Camera-type eye (tissue), 1 donor: Measurements from ENCODE around the gene AP5M1. TPM values are rescaled to one million over a fixed set of nuclear protein-coding genes. Genes with fewer than 3 reads are reported as not detected.

Experiments
- total RNA-seq: library from RNA; depleted of rRNA; stranded (reverse); fragments of >200 nt; gene quantifications from one replicate; pipeline ENCODE4 v1.2.3, GENCODE V29; 2014

Gene AP5M1, protein sequence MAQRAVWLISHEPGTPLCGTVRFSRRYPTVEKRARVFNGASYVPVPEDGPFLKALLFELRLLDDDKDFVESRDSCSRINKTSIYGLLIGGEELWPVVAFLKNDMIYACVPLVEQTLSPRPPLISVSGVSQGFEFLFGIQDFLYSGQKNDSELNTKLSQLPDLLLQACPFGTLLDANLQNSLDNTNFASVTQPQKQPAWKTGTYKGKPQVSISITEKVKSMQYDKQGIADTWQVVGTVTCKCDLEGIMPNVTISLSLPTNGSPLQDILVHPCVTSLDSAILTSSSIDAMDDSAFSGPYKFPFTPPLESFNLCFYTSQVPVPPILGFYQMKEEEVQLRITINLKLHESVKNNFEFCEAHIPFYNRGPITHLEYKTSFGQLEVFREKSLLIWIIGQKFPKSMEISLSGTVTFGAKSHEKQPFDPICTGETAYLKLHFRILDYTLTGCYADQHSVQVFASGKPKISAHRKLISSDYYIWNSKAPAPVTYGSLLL
- total RNA-seq, result 50.4 TPM

GRCh38 chr14:57268161-57269069 lies at the start of gene AP5M1, which contains the start of gene EXOC5:
AP5M1 (plus strand) TSS chr14:57268971; CDS start chr14:57269315, 344 bp downstream.
EXOC5 (minus strand) TSS chr14:57268905; CDS start chr14:57268648, 257 bp downstream.

Other genes starting within 250 kb of the AP5M1 start
- 124 TPM for gene EXOC5, start 66 bp upstream of the AP5M1 start, total RNA-seq
- gene NAA30, start 121.6 kb downstream of the AP5M1 start, total RNA-seq, result 39.4 TPM
- gene CCDC198, start 224.9 kb downstream of the AP5M1 start, total RNA-seq, result not detected